Neuronal stem cell (in vitro differentiated cells): Measurements from ENCODE around the gene ABI3BP.

ENCODE experiments used
- DNase-seq: peaks from one replicate; pipeline ENCODE4 v3.0.0-alpha.2; 2013; ENCODE audit warnings: low spot score
- H2AFZ ChIP-seq: one replicate; pipeline ENCODE4 v1.6.1; 2013; ENCODE audit warnings: mild to moderate bottlenecking, low read length, inconsistent platforms
- H2AK5ac ChIP-seq: 2 replicates; pipeline ENCODE4 v1.6.1; 2013; ENCODE audit warnings: low read depth, mild to moderate bottlenecking, inconsistent platforms, low read length, moderate library complexity, mixed read lengths
- H2BK120ac ChIP-seq: 2 replicates; pipeline ENCODE4 v1.6.1; 2013; ENCODE audit warnings: low read depth, mild to moderate bottlenecking, inconsistent platforms, low read length, moderate library complexity, mixed read lengths
- H2BK12ac ChIP-seq: one replicate; pipeline ENCODE4 v1.6.1; 2013; ENCODE audit warnings: low read length, inconsistent platforms
- H2BK15ac ChIP-seq: 2 replicates; pipeline ENCODE4 v1.6.1; 2013; ENCODE audit warnings: mild to moderate bottlenecking, low read length, inconsistent platforms, mixed read lengths
- H2BK5ac ChIP-seq: one replicate; pipeline ENCODE4 v1.6.1; 2013; ENCODE audit warnings: inconsistent platforms, mild to moderate bottlenecking, low read length, moderate library complexity
- H3K14ac ChIP-seq: one replicate; pipeline ENCODE4 v1.6.1; 2013; ENCODE audit warnings: low read length, inconsistent platforms
- H3K18ac ChIP-seq: 2 replicates; pipeline ENCODE4 v1.6.1; 2013; ENCODE audit warnings: low read length, inconsistent platforms
- H3K23ac ChIP-seq: 2 replicates; pipeline ENCODE4 v1.6.1; 2013; ENCODE audit warnings: low read depth, mild to moderate bottlenecking, mixed read lengths, low read length, inconsistent platforms; ENCODE audit not compliant: poor library complexity
- H3K27ac ChIP-seq: replicated peaks from 3 replicates; pipeline ENCODE4 v1.5.1; 2013; ENCODE audit warnings: low read length, inconsistent platforms
- H3K27me3 ChIP-seq, 3 experiments: 2 replicates each; pipeline ENCODE4 v1.6.1; 2013; ENCODE audit warnings: low read length in 3 of 3, mild to moderate bottlenecking in 2 of 3, inconsistent platforms in 1 of 3, low read depth in 1 of 3, mixed read lengths in 1 of 3, moderate library complexity in 1 of 3; ENCODE audit not compliant: control insufficient read depth in 3 of 3, insufficient read depth in 3 of 3
- H3K36me3 ChIP-seq, 2 donors: replicated peaks in 1 of 2; 2 replicates each; pipeline ENCODE4 v1.6.1; 2013; ENCODE audit warnings: low read length in 2 of 2; ENCODE audit not compliant: control insufficient read depth in 2 of 2, insufficient read depth in 2 of 2
- H3K4ac ChIP-seq: 2 replicates; pipeline ENCODE4 v1.6.1; 2013; ENCODE audit warnings: inconsistent platforms, mild to moderate bottlenecking, low read length, moderate library complexity
- H3K4me1 ChIP-seq, 2 donors: 1 replicate in 1 of 2; 2 replicates in 1 of 2; pipeline ENCODE4 v1.6.1; 2013; ENCODE audit warnings: low read length in 2 of 2, low read depth in 1 of 2; ENCODE audit not compliant: control insufficient read depth in 2 of 2, insufficient read depth in 1 of 2
- H3K4me2 ChIP-seq: one replicate; pipeline ENCODE4 v1.6.1; 2013; ENCODE audit warnings: mild to moderate bottlenecking, low read length, inconsistent platforms; ENCODE audit not compliant: insufficient read depth, poor library complexity, severe bottlenecking
- H3K4me3 ChIP-seq, 2 donors: 2 replicates each; pipeline ENCODE4 v1.5.1; 2013; ENCODE audit warnings: low read length in 2 of 2, mild to moderate bottlenecking in 2 of 2, inconsistent platforms in 1 of 2, moderate library complexity in 1 of 2
- H3K79me1 ChIP-seq: one replicate; pipeline ENCODE4 v1.6.1; 2013; ENCODE audit warnings: low read depth, mild to moderate bottlenecking, inconsistent platforms, low read length, moderate library complexity
- H3K9ac ChIP-seq: one replicate; pipeline ENCODE4 v1.6.1; 2013; ENCODE audit warnings: mild to moderate bottlenecking, low read depth, low read length, inconsistent platforms; ENCODE audit not compliant: poor library complexity
- H3K9me3 ChIP-seq, 2 donors: replicated peaks in 1 of 2; 2 replicates each; pipeline versions ENCODE3 to v1.6.1; 2013; ENCODE audit warnings: low read length in 2 of 2, mild to moderate bottlenecking in 2 of 2, inconsistent platforms in 1 of 2, low read depth in 1 of 2, mixed read lengths in 1 of 2, moderate library complexity in 1 of 2; ENCODE audit not compliant: control insufficient read depth in 2 of 2, insufficient read depth in 1 of 2
- H4K8ac ChIP-seq: one replicate; pipeline ENCODE4 v1.6.1; 2013; ENCODE audit warnings: low read depth, mild to moderate bottlenecking, inconsistent platforms, low read length, moderate library complexity
- H4K91ac ChIP-seq: one replicate; pipeline ENCODE4 v1.6.1; 2013; ENCODE audit warnings: low read length, low read depth, mild to moderate bottlenecking, inconsistent platforms; ENCODE audit not compliant: poor library complexity
- WGBS, 2 donors: extraction: QIAGEN DNeasy Blood & Tissue Kit; methylation state at CpG; one replicate each; pipeline ENCODE4 v1.1.7; 2013; ENCODE audit warnings: missing lambda C conversion rate in 2 of 2, mixed read lengths in 1 of 2; ENCODE audit not compliant: insufficient read length in 2 of 2, insufficient replicate concordance in 1 of 2; ENCODE audit errors: extremely low coverage in 2 of 2; 5-methylcytosine and 5-hydroxymethylcytosine counted together

The ABI3BP gene

DNA sequence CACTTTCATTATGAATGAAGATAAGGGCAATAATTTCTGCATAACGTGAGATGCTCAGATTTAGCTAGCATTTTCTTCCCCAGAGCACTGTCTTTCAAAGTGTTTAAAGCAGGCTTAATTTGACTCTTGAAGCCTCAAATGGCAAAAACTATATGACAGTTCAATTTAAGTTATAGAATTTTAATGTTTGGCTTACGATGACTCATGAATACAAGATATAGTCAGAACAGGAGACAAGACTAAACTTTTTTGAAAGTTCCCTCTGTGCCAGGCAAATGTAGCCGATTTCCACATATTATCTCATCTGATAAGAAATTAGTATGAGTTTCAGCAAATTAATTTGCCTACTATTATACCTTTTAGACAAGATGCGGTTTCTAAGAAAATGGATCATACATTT is 19.6 kb downstream of the ABI3BP start:
- H3K4me3 ChIP-seq = no peak overlapping the region
- H4K91ac ChIP-seq = no peak overlapping the region
- no peak overlapping the region for H2AFZ ChIP-seq
- no peak overlapping the region for H2BK15ac ChIP-seq
- H3K9ac ChIP-seq = no peak overlapping the region
- H3K4ac ChIP-seq = no peak overlapping the region
- H3K14ac ChIP-seq = no peak overlapping the region
- no peak overlapping the region for H2BK5ac ChIP-seq
- no peak overlapping the region for H2BK120ac ChIP-seq
- no peak overlapping the region for H3K23ac ChIP-seq
- H2AK5ac ChIP-seq = no peak overlapping the region
- no peak overlapping the region for H4K8ac ChIP-seq
- no CpG with 5 or more reads among the region's 4 CpGs for WGBS, 2 donors
- H3K9me3 ChIP-seq = no peaks in the 10 kb centered on the region
- H3K36me3 ChIP-seq = no peaks in the 10 kb centered on the region
- H3K27me3 ChIP-seq = no peaks in the 10 kb centered on the region
- no peak for DNase-seq
- no peak overlapping the region for H3K27ac ChIP-seq
- H3K18ac ChIP-seq = no peak overlapping the region
- no peak overlapping the region for H3K4me2 ChIP-seq
- no peaks in the 10 kb centered on the region for H3K4me1 ChIP-seq
- H3K79me1 ChIP-seq = no peaks in the 10 kb centered on the region
- no peak overlapping the region for H2BK12ac ChIP-seq

- H2BK12ac ChIP-seq = no peak overlapping the region
- H3K27ac ChIP-seq = no peak overlapping the region
- H3K4me3 ChIP-seq = no peak overlapping the region
- no peaks in the 10 kb centered on the region for H3K27me3 ChIP-seq
- no peak for DNase-seq
- no peaks in the 10 kb centered on the region for H3K79me1 ChIP-seq
- no CpG with 5 or more reads among the region's 1 CpG for WGBS, 2 donors
- H3K23ac ChIP-seq = no peak overlapping the region
- no peak overlapping the region for H4K8ac ChIP-seq
- H3K14ac ChIP-seq = no peak overlapping the region
- no peak overlapping the region for H2AK5ac ChIP-seq
- H3K4me2 ChIP-seq = no peak overlapping the region
- H3K36me3 ChIP-seq = no peaks in the 10 kb centered on the region
- no peak overlapping the region for H3K9ac ChIP-seq
- H4K91ac ChIP-seq = no peak overlapping the region
- no peak overlapping the region for H2BK120ac ChIP-seq
- H3K9me3 ChIP-seq = no peaks in the 10 kb centered on the region
- H3K18ac ChIP-seq = no peak overlapping the region
- H3K4me1 ChIP-seq = no peaks in the 10 kb centered on the region
- H2BK5ac ChIP-seq = no peak overlapping the region
- H3K4ac ChIP-seq = no peak overlapping the region
- H2AFZ ChIP-seq = no peak overlapping the region
- no peak overlapping the region for H2BK15ac ChIP-seq
These were observed 20.4 kb downstream of the ABI3BP start for GRCh38 chr3:100972867-100973266.

DNA sequence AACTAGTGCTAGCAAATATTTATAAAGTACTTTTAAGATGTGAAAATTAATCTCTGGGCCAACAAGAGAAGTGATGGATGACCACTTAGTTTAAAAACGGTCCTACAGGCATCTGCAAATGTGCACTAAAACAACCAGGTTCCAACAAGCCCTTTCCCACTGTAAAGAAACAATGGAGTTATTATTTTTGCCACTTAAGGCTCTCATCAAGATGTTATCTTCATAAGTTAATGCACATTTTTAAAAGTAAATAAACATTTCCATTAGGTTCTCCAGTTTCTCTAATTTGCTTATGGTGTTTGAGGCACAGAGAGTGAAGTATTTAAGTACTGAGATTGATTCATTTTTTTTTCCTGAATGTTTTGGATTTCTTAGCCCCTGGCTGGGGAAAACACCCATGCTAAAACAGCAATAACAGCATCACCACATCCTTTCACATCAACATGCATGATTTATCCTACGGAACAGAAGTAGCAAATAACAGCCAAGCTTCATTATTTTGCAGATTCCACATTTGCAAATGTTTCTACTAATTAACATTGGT is 20.8 kb downstream of the ABI3BP start:
- no peak overlapping the region for H2AK5ac ChIP-seq
- no peak overlapping the region for H3K23ac ChIP-seq
- no peak overlapping the region for H2BK5ac ChIP-seq
- no peak overlapping the region for H2BK15ac ChIP-seq
- H3K79me1 ChIP-seq = no peaks in the 10 kb centered on the region
- H3K4me3 ChIP-seq = no peak overlapping the region
- H2BK120ac ChIP-seq = no peak overlapping the region
- no peak overlapping the region for H3K4ac ChIP-seq
- H2AFZ ChIP-seq = no peak overlapping the region
- H3K9me3 ChIP-seq = no peaks in the 10 kb centered on the region
- no peak for DNase-seq
- H3K18ac ChIP-seq = no peak overlapping the region
- no peaks in the 10 kb centered on the region for H3K4me1 ChIP-seq
- H3K4me2 ChIP-seq = no peak overlapping the region
- no peak overlapping the region for H4K8ac ChIP-seq
- H2BK12ac ChIP-seq = no peak overlapping the region
- no peak overlapping the region for H3K9ac ChIP-seq
- H3K27me3 ChIP-seq = no peaks in the 10 kb centered on the region
- no peak overlapping the region for H3K14ac ChIP-seq
- no CpG with 5 or more reads among the region's 2 CpGs for WGBS, 2 donors
- H4K91ac ChIP-seq = no peak overlapping the region
- no peaks in the 10 kb centered on the region for H3K36me3 ChIP-seq
- H3K27ac ChIP-seq = no peak overlapping the region

GRCh38 chr3:100971798-100972197 is 21.4 kb downstream of the ABI3BP start:
- Histone ChIP-seq H3K4ac (no peak overlapping the region), H3K9me3 (no peaks in the 10 kb centered on the region), H3K27me3 (no peaks in the 10 kb centered on the region), H3K9ac (no peak overlapping the region), H3K79me1 (no peaks in the 10 kb centered on the region), H2AK5ac (no peak overlapping the region), H3K36me3 (no peaks in the 10 kb centered on the region), H2BK12ac (no peak overlapping the region), H3K18ac (no peak overlapping the region), H2BK120ac (no peak overlapping the region), H2BK5ac (no peak overlapping the region), H2BK15ac (no peak overlapping the region), H3K4me1 (no peaks in the 10 kb centered on the region), H4K91ac (no peak overlapping the region), H2AFZ (no peak overlapping the region), H3K27ac (no peak overlapping the region), H3K14ac (no peak overlapping the region), H4K8ac (no peak overlapping the region), H3K4me3 (no peak overlapping the region), H3K4me2 (no peak overlapping the region), H3K23ac (no peak overlapping the region)
- DNase-seq = no peak
- WGBS, 2 donors = no CpG with 5 or more reads among the region's 2 CpGs
